ENCODE measurements around the gene KIAA0825. TPM values are rescaled to one million over a fixed set of nuclear protein-coding genes. Genes with fewer than 3 reads are reported as not detected.

Gene KIAA0825
- total and polyA plus RNA-seq, 2 donors (not counting 1 experiment from before 2014, with no cell fraction given), result 1.7 to 3.6 TPM

- H3K27me3 ChIP-seq (ENCODE audit: control insufficient read depth, insufficient read depth, low read length), result no peaks in the 10 kb centered on the region
- H3K9me3 ChIP-seq (ENCODE audit: control insufficient read depth, insufficient read depth, low read depth, low read length), result no peaks in the 10 kb centered on the region
- no peaks in the 10 kb centered on the region for H3K36me3 ChIP-seq (ENCODE audit: control insufficient read depth, insufficient read depth, low read length)
- TF ChIP-seq EZH2 (IDR thresholded peaks at IDR 0.05; ENCODE audit: low read length, missing control alignments) (no peak), CTCF (conservative IDR thresholded peaks at IDR 0.05 in 1 of 2, IDR thresholded peaks at IDR 0.05 in 1 of 2; ENCODE audit: low read depth in 1 of 2, low read length in 2 of 2) (no peak)
- H3K9ac ChIP-seq (ENCODE audit: insufficient read depth, low read length), result no peak overlapping the region
- no peak overlapping the region for H3K4me2 ChIP-seq (ENCODE audit: extremely low read depth, insufficient read depth, low read length)
- DNase-seq (ENCODE audit: low read depth in 2 of 2), result no peak
- no peak overlapping the region for H2AFZ ChIP-seq (ENCODE audit: low read length)
- no peaks in the 10 kb centered on the region for H3K4me1 ChIP-seq (ENCODE audit: control insufficient read depth, extremely low read depth, insufficient read depth, low read length)
- H3K27ac ChIP-seq (ENCODE audit: insufficient read depth, low read length), result no peak overlapping the region
- H4K20me1 ChIP-seq (ENCODE audit: control insufficient read depth, extremely low read depth, insufficient read depth, low read length), result no peaks in the 10 kb centered on the region
- H3K79me2 ChIP-seq (ENCODE audit: control insufficient read depth, insufficient read depth, low read length), result no peaks in the 10 kb centered on the region
- H3K4me3 ChIP-seq (replicated peaks in 1 of 4; ENCODE audit: control extremely low read depth in 1 of 4, insufficient read depth in 1 of 4, low read depth in 3 of 4, low read length in 4 of 4), result no peak overlapping the region
Measured at GRCh38 chr5:94544875-94545547, 73.4 kb downstream of the KIAA0825 start.

- no peaks in the 10 kb centered on the region for H3K9me3 ChIP-seq (ENCODE audit: control insufficient read depth, insufficient read depth, low read depth, low read length)
- no peak overlapping the region for H3K9ac ChIP-seq (ENCODE audit: insufficient read depth, low read length)
- no peak overlapping the region for H3K27ac ChIP-seq (ENCODE audit: insufficient read depth, low read length)
- no peaks in the 10 kb centered on the region for H3K27me3 ChIP-seq (ENCODE audit: control insufficient read depth, insufficient read depth, low read length)
- H3K4me3 ChIP-seq (replicated peaks in 1 of 4; ENCODE audit: control extremely low read depth in 1 of 4, insufficient read depth in 1 of 4, low read depth in 3 of 4, low read length in 4 of 4), result no peak overlapping the region
- TF ChIP-seq CTCF (conservative IDR thresholded peaks at IDR 0.05 in 1 of 2, IDR thresholded peaks at IDR 0.05 in 1 of 2; ENCODE audit: low read depth in 1 of 2, low read length in 2 of 2) (no peak), EZH2 (IDR thresholded peaks at IDR 0.05; ENCODE audit: low read length, missing control alignments) (no peak)
- H3K79me2 ChIP-seq (ENCODE audit: control insufficient read depth, insufficient read depth, low read length), result no peaks in the 10 kb centered on the region
- no peak overlapping the region for H2AFZ ChIP-seq (ENCODE audit: low read length)
- H3K4me2 ChIP-seq (ENCODE audit: extremely low read depth, insufficient read depth, low read length), result no peak overlapping the region
- no peaks in the 10 kb centered on the region for H3K36me3 ChIP-seq (ENCODE audit: control insufficient read depth, insufficient read depth, low read length)
- no peaks in the 10 kb centered on the region for H3K4me1 ChIP-seq (ENCODE audit: control insufficient read depth, extremely low read depth, insufficient read depth, low read length)
- H4K20me1 ChIP-seq (ENCODE audit: control insufficient read depth, extremely low read depth, insufficient read depth, low read length), result no peaks in the 10 kb centered on the region
- peak; percentile 12 to 45 for DNase-seq (ENCODE audit: low read depth in 2 of 2)
Measured at GRCh38 chr5:94544031-94544650, 74.3 kb downstream of the KIAA0825 start.

- TF ChIP-seq CTCF (conservative IDR thresholded peaks at IDR 0.05 in 1 of 2, IDR thresholded peaks at IDR 0.05 in 1 of 2; ENCODE audit: low read depth in 1 of 2, low read length in 2 of 2) (no peak), EZH2 (IDR thresholded peaks at IDR 0.05; ENCODE audit: low read length, missing control alignments) (no peak)
- Histone ChIP-seq H3K27ac (ENCODE audit: insufficient read depth, low read length) (no peak overlapping the region), H2AFZ (ENCODE audit: low read length) (no peak overlapping the region), H3K4me2 (ENCODE audit: extremely low read depth, insufficient read depth, low read length) (no peak overlapping the region), H3K4me1 (ENCODE audit: control insufficient read depth, extremely low read depth, insufficient read depth, low read length) (no peaks in the 10 kb centered on the region), H3K36me3 (ENCODE audit: control insufficient read depth, insufficient read depth, low read length) (no peaks in the 10 kb centered on the region), H3K27me3 (ENCODE audit: control insufficient read depth, insufficient read depth, low read length) (no peaks in the 10 kb centered on the region), H3K79me2 (ENCODE audit: control insufficient read depth, insufficient read depth, low read length) (no peaks in the 10 kb centered on the region), H3K9ac (ENCODE audit: insufficient read depth, low read length) (no peak overlapping the region), H3K9me3 (ENCODE audit: control insufficient read depth, insufficient read depth, low read depth, low read length) (no peaks in the 10 kb centered on the region), H4K20me1 (ENCODE audit: control insufficient read depth, extremely low read depth, insufficient read depth, low read length) (no peaks in the 10 kb centered on the region), H3K4me3 (replicated peaks in 1 of 4; ENCODE audit: control extremely low read depth in 1 of 4, insufficient read depth in 1 of 4, low read depth in 3 of 4, low read length in 4 of 4) (no peak overlapping the region)
- DNase-seq (ENCODE audit: low read depth in 2 of 2), result no peak
Measured at GRCh38 chr5:94540856-94541494, 77.4 kb downstream of the KIAA0825 start.

Measured in fibroblast of lung (primary cell).